HL-60 (cell line): Measurements from ENCODE around the gene FASTK.

Experiments
- DNase-seq, 2 experiments: peaks; one replicate each; pipeline ENCODE4 v3.0.0-alpha.2; 2010 to 2020; ENCODE audit warnings: low read depth in 1 of 2, low spot score in 1 of 2
- H3K27ac ChIP-seq: fragments of 250-450 bp; sonication (Bioruptor Pico); replicated peaks from 2 replicates; pipeline ENCODE4 v1.5.1; 2020; ENCODE audit warnings: mild to moderate bottlenecking, moderate library complexity
- H3K27me3 ChIP-seq: fragments of 250-450 bp; sonication (Bioruptor Pico); 2 replicates; pipeline ENCODE4 v1.5.1; 2021; ENCODE audit warnings: mild to moderate bottlenecking, moderate library complexity; ENCODE audit not compliant: insufficient read depth, poor library complexity, severe bottlenecking
- H3K4me3 ChIP-seq: replicated peaks from 2 replicates; pipeline ENCODE4 v1.5.1; 2011; ENCODE audit warnings: mild to moderate bottlenecking, control low read depth, low read length; ENCODE audit not compliant: insufficient read depth
- CTCF ChIP-seq: IDR thresholded peaks from one replicate; pipeline ENCODE4 v1.5.1; 2011; ENCODE audit warnings: low read length, control low read depth, inconsistent platforms; ENCODE audit not compliant: insufficient read depth
- GABPA ChIP-seq: IDR thresholded peaks from 2 replicates; pipeline ENCODE4 v1.6.1; 2012; ENCODE audit warnings: low read depth
- POLR2AphosphoS5 ChIP-seq: IDR thresholded peaks from 2 replicates; pipeline ENCODE4 v1.6.1; 2012; ENCODE audit warnings: low read depth
- REST ChIP-seq: IDR thresholded peaks from 2 replicates; pipeline ENCODE4 v1.6.1; 2012; ENCODE audit warnings: low read depth; ENCODE audit not compliant: insufficient replicate concordance
- SPI1 ChIP-seq: IDR thresholded peaks from 2 replicates; pipeline ENCODE4 v1.6.1; 2012; ENCODE audit warnings: low read depth, mild to moderate bottlenecking, borderline replicate concordance

Gene FASTK

GRCh38 chr7:151122796-151123157 is 42.2 kb upstream of the FASTK start:
- Histone ChIP-seq H3K4me3 (no peak overlapping the region), H3K27me3 (no peaks in the 10 kb centered on the region), H3K27ac (no peak overlapping the region)
- TF ChIP-seq POLR2AphosphoS5, result no peak
- no peak for DNase-seq

DNA sequence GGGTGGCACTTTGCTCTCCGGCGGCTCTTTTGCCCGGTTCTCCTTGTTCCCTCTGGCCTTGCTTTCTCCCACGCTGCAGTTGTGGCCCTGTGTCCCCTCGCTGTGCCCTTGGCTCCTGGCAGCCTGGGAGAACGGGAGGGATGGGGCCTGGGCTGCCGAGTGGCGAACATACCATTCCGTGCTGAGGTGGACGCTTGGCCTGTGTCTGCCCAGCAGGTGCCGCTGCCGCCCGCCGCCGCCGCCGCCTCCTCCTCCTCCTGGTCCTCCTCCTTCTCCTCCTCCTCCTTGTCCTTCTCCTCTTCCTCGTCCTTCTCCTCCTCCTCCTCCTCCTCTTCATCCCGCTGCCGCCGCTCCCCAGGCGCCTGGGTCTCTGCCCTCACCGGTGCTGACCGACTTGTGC is 41.7 kb upstream of the FASTK start:
- Histone ChIP-seq H3K27me3 (no peaks in the 10 kb centered on the region), H3K27ac (no peak overlapping the region), H3K4me3 (no peak overlapping the region)
- no peak for DNase-seq
- no peak for TF ChIP-seq CTCF

DNA sequence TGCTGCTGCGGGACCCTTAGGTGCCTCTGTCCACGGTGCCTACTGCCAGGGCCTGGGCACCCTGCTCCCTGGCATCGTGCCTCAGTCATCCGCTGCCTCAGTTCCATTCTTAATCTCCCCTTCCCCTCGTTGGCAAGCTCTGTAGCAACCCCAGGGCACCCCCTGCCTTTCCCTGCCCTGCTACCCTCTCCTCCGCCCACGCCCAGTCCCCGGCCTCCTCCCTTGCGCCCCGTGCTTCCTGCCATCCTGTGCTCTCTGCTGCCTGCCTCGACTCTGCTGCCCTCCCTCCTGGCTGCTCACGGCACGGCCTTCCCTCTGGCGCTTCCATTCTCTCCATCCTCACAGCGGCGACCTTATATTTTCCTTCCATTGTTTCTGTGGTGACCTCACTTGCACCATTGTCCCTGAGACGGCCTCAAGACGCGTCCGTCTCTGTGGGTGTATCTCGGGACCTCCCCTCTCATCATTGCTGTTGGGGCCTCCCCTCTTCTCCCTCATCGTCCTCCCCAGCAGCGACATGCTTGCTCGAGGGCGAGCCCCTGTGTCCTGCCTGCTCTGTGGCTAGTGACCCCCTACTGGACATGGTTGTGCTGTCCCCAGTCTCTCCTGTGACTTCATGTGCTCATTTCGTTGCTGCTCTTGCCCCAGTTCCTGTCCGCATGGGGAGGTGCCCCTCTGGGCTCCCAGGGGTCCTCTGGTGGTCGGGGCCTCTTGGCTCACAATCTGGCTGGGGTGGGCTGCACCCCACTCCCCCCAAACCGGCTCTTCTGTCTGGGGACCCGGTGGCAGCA is 41.0 kb upstream of the FASTK start:
- Histone ChIP-seq H3K27ac (no peak overlapping the region), H3K4me3 (no peak overlapping the region), H3K27me3 (no peaks in the 10 kb centered on the region)
- no peak for TF ChIP-seq CTCF
- no peak for TF ChIP-seq SPI1
- TF ChIP-seq GABPA, result no peak
- no peak for TF ChIP-seq POLR2AphosphoS5
- no peak for TF ChIP-seq REST
- no peak for DNase-seq

- Histone ChIP-seq H3K27ac (no peak overlapping the region), H3K27me3 (no peaks in the 10 kb centered on the region), H3K4me3 (no peak overlapping the region)
- TF ChIP-seq CTCF (no peak), REST (no peak), GABPA (no peak), SPI1 (no peak), POLR2AphosphoS5 (no peak)
- no peak for DNase-seq
Measured at GRCh38 chr7:151120896-151121295, 40.3 kb upstream of the FASTK start.
